NCI-H524 treated with DMSO at 0.1 percent for 48 hours (cell line): ENCODE data around the gene CACNA2D4.

Experiments used
- DNase-seq: peaks from one replicate; lab custom pipeline; 2025; lab: John Stamatoyannopoulos, UW

Gene CACNA2D4

DNA sequence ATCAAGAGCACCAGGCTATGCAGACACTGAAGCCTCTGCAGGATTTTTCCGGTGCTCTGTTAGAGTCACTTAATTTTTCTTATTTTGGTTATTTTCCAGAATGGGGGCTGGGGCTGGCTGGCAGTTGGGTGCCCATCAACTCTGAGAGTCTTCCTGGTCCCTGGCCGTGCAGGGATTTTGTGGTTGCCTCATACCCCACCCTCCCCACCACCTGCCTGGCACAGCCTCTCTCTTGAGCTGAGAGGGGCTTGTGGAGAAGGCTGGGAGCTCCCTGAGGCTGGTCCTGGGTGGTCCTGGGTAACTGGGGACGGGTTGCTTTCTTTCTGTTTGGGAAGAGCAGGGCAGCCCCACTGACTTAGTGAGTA lies 74.8 kb downstream of the CACNA2D4 start:
- DNase-seq = no peak

DNA sequence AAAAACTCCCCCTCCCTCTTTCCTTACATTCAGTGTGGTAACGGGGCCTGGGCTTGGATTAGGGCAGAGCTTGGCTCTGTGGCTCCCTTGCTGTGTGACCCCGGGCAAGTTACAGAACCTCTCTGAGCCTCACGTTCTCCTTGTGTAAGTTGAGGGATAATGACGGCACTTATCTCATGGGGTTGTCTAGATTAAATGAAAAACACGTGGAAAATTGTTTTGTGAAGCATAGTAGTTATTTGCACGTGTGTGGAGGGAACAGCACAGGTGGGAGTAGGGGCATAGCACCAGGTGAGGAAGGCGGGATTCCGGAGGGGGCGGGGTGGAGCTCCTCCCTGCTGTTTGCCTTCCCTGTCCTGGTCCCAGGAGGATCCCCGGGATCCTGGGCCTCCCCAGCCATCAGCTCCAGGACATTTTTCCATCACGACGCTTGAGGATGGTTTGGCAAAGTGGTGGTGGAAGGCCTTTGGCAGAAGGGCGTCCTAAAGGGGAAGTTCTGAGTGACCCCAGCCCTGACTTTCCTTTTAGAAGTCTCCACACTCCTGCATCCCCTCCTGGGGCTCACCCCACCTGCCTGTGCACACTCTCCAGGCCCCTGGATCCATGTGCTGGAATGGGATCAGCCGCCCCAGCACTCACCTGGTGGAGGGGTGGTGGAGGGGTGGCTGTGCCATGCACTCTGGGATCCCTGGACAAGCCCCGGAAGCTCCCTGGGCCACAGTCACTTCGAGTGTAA lies 75.4 kb downstream of the CACNA2D4 start:
- no peak for DNase-seq

DNA sequence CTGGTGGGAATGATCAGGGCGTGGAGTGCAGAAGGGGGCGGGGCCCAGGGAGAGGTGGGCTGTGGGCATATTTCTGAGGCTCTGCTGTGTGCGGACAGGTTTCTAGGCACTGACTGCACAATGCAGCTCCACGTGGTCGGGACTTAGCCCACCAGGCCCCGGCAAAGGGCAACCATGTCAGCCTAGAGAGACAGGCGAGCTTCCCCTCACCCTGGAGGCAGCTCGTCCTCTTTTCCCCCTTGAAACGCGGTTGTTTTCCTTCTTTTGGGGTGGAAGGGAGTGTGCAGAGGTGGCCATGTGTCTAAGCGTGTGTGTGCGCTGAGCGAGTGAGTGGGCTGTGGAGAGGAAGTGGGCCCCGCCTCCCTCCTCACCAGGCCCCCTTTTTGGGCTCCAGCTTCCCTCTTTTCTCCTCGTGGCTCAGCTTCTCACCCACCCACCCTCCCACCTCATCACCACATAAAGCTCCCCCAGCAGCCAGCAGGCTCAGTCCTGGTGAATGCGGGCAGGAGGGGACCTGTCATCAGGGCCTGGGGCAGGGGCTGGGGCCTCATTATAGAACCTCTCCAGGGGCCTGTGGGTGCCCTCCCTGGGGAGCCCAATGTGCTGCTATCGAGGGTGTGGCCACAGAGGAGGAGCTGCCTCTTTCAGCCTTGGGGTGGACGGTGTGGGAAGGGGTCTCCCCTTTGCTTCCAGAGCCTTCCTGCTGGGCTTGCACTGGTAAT lies 76.1 kb downstream of the CACNA2D4 start:
- DNase-seq = no peak

DNA sequence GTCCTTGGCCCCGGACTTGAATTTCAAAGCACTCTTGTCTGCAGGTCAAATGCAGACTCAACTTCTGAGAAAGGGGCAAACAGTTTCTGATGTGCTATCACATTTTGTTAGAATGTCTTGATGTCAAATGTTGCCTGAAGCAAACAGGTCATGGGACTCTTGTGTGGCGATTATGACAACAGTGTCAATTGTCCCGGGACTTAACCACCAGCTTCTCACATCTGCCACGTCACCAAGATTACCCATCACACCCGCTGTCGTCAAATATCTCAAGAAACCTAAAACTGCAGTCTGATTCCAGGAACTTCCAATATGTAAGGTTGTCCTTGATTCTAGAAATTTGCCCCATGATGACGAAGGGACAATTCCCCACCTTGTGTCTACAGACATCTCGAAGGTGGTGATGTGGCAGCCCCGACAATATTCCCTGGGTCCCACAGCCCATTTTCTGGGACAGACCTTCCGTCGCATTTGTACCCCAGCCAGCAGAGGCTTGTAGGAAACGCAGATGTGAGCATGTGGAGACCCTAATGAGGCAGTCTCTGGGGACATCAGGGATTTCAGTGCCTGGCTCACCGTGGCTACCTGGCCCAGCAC lies 76.8 kb downstream of the CACNA2D4 start:
- DNase-seq = no peak

DNA sequence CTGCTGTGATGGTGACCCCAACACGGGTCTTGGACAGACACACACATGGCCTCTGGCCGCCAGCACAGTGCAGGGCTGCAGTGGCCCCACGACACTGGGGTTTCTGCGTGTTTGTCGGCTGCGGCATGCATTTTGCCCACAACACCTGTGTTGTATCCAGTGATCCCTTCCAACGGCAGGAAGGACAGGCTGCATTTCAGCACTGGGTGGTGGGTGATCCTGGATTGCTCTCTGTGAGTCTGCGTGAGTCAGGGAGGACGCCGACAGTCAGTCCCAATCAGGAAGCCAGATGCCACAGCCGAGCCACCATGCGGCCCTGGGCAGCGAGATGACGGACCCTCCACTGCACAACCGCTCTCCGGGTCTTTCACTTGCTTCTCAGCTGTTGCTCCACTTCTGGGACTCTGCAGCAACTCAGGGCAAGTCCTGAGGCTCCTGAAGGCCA lies 77.4 kb downstream of the CACNA2D4 start:
- no peak for DNase-seq

DNA sequence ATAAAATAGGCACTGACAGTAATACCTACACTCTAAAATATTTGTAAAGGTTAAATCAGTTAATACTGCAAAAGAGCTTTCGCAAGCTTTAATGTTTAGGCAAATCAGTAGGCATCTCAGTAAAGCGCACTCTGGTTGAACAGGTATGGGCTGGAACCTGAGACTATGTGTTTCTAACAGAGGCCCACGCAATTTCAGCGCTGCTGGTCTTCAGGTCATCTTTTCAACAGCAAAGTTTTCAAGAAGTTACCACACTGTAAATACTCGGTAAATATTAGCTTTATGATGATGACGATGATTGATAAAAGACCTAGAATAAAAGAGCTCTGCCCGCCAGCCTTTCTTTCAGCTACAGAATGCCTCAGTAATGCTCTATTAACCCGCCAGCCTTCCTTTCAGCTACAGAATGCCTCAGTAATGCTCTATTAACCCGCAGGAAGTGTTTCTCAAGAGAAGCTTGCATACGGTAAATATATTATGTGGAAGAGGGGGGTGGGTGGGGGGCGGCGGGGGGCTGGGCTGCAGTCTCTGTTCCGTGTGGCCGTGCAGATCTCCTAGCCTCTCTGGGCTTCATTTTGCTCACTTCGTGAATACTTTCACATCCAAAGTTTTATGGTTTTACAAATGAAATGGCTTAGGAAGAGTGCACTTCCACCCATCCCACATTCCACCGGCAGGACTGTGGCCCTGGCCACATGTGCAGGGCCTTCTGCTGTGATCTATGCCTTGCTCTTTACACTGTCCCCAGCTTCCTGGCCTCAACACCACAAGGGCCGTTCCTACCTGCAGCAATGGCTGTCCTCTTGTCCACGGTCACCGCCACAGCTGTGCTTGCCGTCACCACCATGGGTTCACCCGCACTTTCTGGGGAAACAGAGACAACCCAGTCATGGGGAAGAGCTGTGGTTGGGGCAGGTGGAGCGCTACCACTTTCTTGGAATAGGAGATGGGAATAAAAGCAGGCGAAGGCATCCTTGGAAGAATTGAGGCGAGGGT lies 78.2 kb downstream of the CACNA2D4 start:
- DNase-seq = no peak

DNA sequence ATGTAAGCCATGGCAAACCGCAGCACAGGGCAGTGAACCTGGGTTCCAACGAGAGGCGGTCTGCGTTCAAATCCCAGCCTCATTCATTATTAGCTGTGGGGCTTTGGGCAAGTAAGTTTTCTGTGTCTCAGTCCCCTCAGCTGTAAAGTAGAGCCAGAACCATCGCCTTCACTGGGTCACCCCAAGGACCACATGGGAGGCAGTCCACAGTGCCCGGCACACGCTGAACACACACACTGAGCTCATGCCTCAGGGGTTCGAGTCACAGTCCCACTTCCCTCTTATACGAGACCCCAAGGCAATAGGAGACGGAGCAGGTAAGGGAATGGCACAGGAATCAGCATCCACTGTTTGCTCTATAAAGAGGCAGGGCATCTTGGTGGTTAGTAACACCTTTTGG lies 79.0 kb downstream of the CACNA2D4 start:
- DNase-seq = no peak

DNA sequence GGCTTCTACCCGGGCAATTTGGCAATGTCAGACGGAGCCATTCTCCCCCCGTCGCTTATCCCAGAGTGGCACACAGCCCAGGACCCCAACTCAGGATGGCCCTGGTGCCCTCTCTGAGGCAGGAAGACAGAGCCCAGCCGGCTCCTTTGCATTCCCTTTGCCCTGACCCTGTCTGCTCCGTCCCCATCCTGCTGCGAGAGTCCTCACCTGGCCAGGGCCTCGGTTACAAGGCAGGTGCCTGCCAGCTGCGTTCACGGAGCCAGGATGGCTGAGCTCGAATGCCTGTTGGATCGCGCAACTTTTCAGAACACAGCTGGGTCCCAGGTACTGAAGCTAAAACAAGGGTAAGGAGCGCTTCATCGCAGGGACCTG lies 79.5 kb downstream of the CACNA2D4 start:
- no peak for DNase-seq

DNA sequence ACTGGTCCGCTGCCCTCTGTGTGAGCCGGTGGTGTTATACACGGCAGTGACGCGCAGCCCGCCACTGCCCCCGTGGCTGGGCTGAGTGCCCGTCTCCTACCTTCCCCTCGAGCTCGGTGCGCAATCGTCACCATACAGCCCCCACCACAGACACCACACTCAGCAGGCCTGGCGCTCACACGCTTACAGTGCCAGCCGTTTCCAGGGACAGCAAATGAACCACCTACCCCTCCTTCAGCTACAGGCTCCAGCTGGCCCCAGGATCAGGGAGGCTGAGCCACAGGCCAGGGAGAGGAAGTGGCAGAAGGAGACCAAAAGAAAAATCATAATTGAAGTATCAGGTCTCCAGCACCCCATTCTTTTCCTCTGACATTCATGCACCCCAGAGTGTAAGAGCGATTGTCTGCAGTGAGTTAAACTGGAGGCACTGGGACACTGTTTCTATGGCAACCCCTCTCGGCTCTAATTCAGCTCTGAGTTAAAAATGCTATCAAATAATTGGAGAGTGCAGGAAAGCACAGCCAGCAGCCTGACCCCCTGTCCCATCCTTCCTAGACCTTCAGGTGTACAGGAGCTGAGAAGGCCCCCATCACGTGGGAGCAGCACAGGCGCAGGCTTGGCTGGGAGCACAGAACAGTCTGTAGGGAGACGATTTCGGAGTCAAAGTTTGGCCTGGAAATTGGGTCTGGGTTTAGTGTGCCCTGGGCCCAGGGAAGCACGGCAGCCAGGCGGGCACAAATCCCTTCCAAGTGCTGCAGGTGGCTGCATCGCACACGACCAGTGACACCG lies 80.1 kb downstream of the CACNA2D4 start:
- DNase-seq = no peak

DNA sequence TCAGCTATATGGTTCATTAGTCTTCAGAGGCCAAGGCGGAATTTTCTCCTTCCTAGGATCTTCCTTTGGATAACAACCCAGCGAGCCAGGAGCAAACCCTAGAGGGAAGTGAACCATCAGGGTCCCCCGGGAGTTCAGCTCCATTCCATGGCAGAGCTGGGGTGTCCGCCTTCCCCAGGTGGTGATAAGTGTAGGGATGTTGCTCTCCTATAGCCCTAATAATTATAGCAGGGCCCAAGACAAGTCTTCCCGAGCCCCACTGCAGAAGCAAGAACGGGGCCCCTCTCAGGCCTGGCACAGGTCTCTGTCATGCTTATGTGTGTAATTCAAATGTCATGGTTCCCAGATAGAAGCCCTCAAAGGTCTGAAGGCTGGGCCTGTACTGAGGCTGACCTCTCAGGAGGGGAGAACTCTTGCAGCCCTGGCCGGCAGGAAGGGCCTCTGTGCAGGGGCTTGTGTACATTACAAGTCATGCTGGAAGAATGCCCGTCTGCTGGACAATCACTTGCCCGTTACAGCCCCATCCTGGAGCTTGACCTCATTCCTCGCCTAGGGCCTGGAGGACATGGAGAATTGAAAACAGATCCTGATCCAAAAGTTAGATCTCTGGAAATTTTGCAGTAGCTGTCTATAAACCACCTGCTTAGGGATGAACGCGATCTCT lies 80.8 kb downstream of the CACNA2D4 start:
- DNase-seq = no peak

DNA sequence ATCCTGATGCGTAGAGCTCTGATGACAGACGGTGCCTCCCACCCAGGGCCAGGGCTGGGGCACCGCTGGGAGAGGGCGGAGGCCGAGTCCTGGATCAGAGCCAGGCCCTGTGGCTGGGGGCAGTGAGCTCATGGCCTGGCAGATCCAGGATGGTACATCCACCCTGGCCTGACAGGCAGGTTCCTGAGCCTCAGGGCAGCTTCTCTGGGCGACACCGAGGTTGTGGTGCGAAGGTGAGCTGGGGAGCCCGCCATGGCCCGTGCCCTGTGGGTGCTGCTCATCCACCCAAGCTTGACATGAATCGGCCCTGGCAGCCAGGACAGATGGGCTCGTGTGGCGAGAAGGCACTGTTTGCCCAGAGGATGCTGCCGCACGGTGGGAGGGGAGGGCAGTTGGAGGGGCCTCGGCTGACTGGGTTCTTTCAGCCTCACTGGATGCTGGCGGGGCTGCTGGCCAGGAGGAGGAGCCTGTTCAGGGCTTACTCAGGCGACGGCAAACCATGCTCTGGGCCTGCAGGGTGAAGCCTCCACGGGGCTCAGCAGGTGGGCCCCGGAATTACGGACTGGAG lies 81.5 kb downstream of the CACNA2D4 start:
- DNase-seq = peak; percentile 50

DNA sequence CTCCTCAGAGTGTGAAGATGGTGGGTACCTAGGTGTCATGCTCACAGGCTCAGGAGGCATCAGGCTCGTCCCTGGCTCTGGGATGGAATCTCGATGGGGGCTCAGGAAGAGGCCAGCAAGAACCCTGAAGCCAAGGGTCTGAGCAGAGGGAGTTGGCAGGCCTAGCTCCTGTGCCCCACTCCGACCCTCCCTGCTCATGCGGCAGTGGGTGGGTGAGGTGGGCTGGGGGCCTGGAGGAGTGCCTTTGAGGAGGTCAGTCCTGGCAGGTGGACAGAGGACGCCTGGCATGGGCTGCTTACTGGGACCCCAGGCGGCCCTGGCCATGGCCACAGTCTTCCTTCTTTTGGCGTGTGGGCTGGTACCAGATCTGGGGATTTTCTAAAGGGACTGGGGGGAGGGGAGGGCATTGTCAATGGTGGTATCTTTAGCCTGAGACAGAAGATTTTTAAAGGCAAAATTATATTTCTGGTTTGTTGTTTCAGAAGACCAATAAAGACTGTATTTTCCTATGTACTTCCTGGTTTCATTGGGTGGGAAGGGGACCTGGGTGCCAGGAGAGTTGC lies 82.1 kb downstream of the CACNA2D4 start:
- no peak for DNase-seq

DNA sequence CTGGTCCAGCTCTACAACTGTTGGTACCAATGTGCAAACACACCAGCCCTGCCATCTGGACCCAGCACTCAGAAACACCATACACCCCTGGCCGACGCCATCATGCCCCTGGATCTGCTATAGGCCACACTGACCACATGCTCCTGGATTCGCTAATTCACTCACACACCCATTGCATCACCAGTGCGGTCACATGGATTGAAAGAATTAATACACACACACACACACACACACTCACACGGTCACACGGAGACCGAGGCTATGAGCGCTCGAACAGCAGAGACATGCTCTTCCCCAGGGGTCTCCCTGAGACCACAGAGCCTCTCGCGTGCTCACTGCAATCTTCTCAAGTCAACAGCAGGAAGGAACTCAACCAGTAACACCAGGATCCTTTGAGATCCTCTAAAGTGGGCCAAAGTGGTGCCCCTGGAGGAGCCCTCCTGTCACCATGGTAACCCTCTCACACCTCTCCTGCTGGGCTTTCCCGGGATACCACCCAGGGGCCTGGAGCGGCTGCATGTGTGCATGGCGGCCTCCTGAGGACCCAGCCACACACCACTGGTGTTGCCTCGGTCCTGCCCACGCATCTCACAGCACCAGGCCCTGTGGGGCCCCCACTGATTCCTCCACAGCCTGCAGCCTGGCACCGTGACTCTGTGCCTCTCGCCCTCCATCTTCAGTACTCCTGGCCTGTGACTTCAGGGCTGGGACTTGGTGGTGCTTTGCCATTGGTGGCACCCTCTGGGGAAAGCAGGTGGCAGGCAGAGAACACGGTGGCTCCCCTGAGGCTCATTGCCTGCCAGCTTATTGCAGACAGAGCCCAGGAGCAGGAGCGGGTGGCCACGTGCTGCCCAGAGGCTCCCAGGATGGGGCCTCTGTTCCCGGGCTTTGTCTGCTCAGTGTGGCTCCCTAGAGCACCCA lies 83.0 kb downstream of the CACNA2D4 start:
- no peak for DNase-seq

DNA sequence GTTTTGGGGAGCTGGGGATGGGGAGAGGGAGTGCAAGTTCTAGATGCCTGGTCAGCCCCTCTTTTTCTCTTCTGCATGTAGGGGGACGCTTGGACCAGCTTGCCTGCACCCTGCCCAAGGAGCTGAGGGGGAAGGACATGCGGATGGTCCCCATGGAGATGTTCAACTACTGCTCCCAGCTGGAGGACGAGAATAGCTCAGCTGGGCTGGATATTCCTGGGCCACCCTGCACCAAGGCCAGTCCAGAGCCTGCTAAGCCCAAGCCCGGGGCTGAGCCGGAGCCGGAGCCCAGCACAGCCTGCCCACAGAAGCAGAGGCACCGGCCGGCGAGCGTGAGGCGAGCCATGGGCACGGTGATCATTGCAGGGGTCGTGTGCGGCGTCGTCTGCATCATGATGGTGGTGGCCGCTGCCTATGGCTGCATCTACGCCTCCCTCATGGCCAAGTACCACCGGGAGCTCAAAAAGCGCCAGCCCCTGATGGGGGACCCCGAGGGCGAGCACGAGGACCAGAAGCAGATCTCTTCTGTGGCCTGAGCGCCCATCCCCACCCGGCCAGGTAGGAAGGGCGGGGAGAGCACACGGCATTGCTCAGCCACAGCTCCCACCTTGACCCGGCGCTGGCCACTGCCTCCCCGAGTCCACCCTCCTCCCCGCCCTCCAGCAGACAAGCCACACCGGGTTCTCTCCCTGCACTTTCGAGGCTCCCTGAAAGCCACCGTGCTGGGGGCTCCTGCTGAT lies 84.1 kb downstream of the CACNA2D4 start:
- DNase-seq = no peak

DNA sequence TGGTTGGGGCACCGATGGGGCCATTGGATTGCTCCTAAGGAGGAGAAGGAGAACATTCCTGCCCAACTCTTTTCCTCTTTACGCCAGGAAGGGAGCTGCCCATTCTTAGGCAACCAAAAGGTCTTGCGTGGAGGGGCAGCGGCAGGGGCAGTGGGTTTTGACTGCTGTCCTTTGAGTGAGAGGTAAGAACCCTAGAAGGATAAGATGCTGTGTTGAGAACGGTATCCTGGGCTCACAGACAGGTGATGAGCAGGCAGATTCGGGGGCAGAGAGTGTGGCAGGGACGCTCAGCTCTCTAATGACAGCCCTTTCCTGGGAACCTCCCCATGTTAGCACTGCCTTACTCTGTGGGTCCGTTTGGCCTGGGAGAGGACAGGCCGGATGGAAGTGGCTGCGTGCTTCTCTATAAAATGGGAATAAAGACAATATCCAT lies 84.8 kb downstream of the CACNA2D4 start:
- no peak for DNase-seq

DNA sequence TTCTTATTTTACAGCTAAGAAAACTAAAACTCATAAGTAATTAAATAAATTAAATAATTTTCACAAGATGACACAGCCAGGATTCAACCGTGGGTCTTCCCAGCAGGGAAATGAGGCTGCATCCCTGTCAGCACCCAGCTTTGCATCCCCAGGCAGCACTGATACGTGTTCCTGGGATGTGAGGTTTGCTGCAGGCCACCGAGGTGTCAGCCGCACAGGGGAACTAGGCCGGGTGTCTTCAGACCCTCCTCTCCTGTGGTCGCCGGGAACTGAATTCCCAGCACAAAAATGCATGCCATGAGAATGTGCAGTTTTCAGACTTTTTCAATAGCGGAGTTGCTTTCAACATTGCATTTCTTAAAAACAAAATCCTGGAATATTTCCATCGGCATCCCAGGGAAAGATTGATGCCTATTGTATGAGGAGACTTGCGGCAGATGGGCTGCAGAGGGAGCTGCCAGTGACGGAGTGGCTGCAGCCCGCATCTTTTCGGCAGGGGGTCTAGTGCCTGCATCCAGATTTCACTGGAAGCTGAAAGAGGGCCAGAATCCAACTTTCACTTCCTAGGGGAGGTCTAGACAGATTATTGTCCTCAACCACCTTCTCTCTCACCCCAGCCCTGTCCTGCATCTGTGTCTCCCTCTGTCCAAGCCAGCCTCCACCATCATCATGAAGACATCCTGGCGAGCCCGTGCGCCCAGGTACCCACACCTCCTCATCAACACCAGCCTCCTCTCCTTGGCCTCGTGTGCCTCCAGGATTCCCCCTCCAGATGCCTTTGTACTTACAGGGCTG lies 85.5 kb downstream of the CACNA2D4 start:
- DNase-seq = no peak
